D721Med (cell line): ENCODE measurements around the gene HMGXB4.

ENCODE experiments used
- DNase-seq: peaks from one replicate; pipeline ENCODE4 v3.0.0; 2011; ENCODE audit warnings: low spot score; ENCODE audit not compliant: insufficient read length
- FAIRE-seq: peaks from 2 replicates; lab custom pipeline; 2011; peaks lifted over from hg19 to GRCh38; lab: Jason Lieb, UNC
- TF ChIP-seq, protein P1 (sequence below): IDR thresholded peaks from 2 replicates; pipeline ENCODE4 v1.5.1; 2012; ENCODE audit warnings: mild to moderate bottlenecking, control low read depth; ENCODE audit not compliant: insufficient read depth; ENCODE audit errors: missing control alignments

Gene HMGXB4

DNA sequence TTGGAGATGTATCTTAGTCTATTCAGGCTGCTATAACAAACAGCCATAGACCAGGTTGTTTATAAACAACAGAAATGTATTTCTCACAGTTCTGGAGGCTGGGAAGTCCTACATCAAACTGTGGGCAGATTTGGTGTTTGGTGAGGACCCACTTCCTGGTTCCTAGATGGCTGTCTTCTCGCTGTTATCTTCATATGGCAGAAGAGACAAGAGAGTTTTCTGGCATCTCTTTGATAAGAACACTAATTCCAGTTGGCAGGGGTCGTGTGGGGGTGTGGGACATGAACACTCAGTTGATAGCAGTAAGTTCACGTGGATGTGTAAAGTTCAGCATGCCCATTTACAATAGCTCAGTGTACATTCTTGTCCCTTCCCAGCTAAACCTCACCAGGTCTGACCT, 41.3 kb upstream of the HMGXB4 start:
- no peak for DNase-seq
- no peak for FAIRE-seq
- TF ChIP-seq, protein P1, sequence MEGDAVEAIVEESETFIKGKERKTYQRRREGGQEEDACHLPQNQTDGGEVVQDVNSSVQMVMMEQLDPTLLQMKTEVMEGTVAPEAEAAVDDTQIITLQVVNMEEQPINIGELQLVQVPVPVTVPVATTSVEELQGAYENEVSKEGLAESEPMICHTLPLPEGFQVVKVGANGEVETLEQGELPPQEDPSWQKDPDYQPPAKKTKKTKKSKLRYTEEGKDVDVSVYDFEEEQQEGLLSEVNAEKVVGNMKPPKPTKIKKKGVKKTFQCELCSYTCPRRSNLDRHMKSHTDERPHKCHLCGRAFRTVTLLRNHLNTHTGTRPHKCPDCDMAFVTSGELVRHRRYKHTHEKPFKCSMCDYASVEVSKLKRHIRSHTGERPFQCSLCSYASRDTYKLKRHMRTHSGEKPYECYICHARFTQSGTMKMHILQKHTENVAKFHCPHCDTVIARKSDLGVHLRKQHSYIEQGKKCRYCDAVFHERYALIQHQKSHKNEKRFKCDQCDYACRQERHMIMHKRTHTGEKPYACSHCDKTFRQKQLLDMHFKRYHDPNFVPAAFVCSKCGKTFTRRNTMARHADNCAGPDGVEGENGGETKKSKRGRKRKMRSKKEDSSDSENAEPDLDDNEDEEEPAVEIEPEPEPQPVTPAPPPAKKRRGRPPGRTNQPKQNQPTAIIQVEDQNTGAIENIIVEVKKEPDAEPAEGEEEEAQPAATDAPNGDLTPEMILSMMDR = no peak

DNA sequence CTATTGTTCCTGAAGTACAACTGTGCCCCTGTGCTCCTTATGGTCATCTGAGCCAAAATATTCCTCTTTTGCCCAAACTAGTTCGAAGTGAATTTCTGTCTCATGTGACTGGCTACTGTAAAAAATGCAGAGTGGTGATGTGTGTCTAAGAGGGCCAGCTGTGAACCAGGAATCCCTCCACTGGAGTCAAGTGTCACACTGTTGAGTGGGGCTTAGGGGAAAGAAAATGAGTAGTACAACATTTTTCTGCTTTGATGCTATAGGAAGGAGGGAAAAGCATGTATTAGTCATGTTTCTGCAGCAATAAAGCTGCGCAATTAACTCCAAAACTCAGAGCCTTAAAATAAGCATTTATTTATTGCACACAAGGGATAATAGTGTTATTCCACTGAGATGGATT, 39.8 kb upstream of the HMGXB4 start:
- TF ChIP-seq, protein P1 = no peak
- no peak for DNase-seq
- no peak for FAIRE-seq

DNA sequence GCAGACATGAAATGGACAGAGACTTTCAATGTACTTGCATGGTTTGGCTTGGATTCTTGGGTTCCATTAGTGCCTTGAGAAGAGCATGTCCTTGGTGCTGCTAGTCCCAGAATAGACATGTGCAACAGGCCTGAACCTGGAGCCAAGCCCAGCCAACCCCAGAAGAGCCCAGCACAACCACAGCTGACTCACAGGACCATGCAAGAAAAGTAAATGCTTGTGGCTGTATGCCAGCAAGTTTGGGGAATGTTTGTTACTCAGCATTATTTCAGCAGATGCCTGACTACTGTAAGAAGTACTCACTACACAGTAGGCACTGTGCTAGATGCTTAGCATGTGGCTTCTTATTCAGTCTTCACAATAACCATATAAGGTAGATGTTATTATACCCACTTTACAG, 39.2 kb upstream of the HMGXB4 start:
- DNase-seq (no peak), FAIRE-seq (no peak)
- TF ChIP-seq, protein P1 = no peak

DNA sequence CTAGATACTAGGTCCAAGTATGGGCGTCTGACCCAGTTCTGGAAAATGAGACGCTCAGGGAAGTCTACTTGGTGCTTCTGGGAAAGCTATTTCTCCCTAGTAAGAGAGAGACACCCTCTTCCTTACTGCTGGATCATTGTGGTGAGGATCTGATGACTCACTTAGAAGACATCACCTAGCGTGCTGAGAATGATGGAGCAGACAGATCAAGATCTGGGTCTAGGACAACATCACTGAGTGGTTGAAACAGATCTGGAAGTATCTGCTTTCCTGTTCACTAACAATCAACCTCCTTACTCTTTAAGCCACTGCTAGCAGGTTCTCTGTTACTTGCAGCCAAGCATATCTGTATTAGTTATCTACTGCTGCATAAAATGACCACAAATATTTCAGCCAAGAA, 38.3 kb upstream of the HMGXB4 start:
- DNase-seq (no peak), FAIRE-seq (no peak)
- TF ChIP-seq, protein P1 = no peak

DNA sequence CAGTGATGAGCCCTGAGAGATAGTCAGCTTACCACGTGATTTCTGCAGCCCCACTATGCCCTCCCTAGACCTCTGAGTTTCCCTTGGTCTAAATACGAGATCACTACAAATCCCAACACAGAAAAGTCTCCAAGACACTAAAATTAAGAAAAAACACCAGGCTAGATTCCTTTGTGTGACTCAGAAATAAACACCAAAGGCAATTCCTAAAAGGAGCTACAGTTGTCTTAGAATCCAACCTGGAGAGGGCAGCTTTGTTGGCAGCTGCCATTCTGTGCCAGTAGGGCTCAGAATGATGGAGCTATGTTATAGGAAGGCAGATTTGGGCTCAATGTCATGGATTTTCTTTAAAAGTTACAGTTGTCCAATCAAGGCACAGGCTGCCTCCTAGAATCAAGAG, 37.1 kb upstream of the HMGXB4 start:
- DNase-seq = no peak
- FAIRE-seq = no peak
- TF ChIP-seq, protein P1 = no peak

DNA sequence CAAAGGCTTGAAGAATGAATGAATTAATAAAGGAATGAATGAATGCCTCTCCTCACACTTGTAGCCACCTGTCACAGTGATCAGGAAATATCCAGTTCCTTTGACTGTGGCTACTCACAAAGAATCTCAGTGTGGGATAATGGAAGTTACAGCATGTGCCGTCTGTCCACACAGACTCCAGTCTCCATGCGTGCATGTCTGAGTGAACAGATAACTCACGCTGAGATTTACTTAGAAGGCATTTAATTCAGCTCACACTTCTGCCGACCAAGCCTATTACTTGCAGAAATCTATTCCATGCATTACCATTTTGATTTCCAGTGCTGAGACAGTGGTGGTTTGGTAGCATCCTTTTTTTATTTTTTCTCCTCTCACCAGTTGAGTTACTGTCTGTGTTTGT, 32.3 kb upstream of the HMGXB4 start:
- TF ChIP-seq, protein P1 = no peak
- no peak for DNase-seq
- FAIRE-seq = no peak

DNA sequence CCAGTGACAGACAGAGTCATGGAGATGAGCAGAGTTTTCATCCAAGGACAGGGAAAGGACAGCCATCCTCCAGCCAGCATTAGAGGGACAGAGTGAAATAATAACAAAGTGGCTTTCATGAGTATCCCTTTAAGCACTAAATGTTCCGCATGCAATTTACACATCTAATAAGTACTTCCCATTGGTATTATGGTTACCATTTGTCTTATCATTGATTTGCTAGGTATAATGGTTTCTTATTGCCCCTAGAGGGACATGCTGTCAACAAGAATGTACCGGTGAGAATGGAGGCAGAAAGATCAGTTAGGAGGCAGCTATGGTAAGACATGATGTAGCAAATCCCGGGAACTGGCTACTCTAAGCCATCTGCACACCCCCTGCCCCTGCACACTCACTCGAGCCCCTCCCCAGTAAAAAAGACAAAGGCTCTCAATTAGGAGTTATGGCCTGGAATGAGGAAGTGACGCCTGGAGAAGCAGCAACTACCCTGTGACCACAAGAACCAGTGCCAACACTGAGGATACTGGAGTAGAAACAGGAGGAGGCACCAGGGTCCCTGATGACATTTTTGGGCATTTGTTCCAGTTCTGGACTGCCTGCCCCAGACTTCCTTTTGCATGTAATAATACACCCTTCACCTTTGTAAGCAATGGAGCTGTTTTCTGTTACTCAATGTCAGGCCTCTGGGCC, 30.2 kb upstream of the HMGXB4 start:
- no peak for FAIRE-seq
- TF ChIP-seq, protein P1 = no peak
- no peak for DNase-seq
